SK-N-SH (cell line): ENCODE results near the gene CGGBP1.

Source experiments
- ELF1 ChIP-seq: IDR thresholded peaks from 2 replicates; pipeline ENCODE4 v1.4.0; 2012
- EP300 ChIP-seq, 2 experiments: IDR thresholded peaks; 2 replicates each; pipeline versions ENCODE4 v1.4.0 to v1.6.1; 2012; ENCODE audit warnings: borderline replicate concordance in 1 of 2, low read depth in 1 of 2, low read length in 1 of 2
- FOXM1 ChIP-seq: IDR thresholded peaks from 2 replicates; pipeline ENCODE4 v1.4.0; 2012; ENCODE audit warnings: low read depth, mild to moderate bottlenecking
- GABPA ChIP-seq: IDR thresholded peaks from 2 replicates; pipeline ENCODE4 v1.4.0; 2012; ENCODE audit warnings: low read depth, mild to moderate bottlenecking
- MXI1 ChIP-seq: IDR thresholded peaks from 2 replicates; pipeline ENCODE4 v1.6.1; 2012; ENCODE audit warnings: mild to moderate bottlenecking, low read depth, low read length, improper control_type of control experiment
- POLR2AphosphoS5 ChIP-seq: IDR thresholded peaks from 2 replicates; pipeline ENCODE4 v1.6.1; 2012; ENCODE audit warnings: low read depth, low read length
- RAD21 ChIP-seq: IDR thresholded peaks from 2 replicates; pipeline ENCODE4 v1.6.1; 2012; ENCODE audit warnings: mild to moderate bottlenecking, low read length
- SMC3 ChIP-seq: IDR thresholded peaks from 2 replicates; pipeline ENCODE4 v1.6.1; 2012; ENCODE audit warnings: low read depth, low read length, improper control_type of control experiment
- YY1 ChIP-seq: IDR thresholded peaks from 2 replicates; pipeline ENCODE4 v1.4.0; 2012; ENCODE audit warnings: low read depth, mild to moderate bottlenecking
- ZBTB33 ChIP-seq: IDR thresholded peaks from 2 replicates; pipeline ENCODE4 v1.4.0; 2012; ENCODE audit warnings: low read depth, borderline replicate concordance
- TF ChIP-seq, protein P1 (sequence below): fragments of 200-600 bp; sonication (generic); IDR thresholded peaks from 2 replicates; pipeline ENCODE4 v1.6.1; 2017; ENCODE audit warnings: antibody characterized with exemption, mild to moderate bottlenecking, moderate library complexity
- TF ChIP-seq, protein P2 (sequence below): IDR thresholded peaks from 2 replicates; pipeline ENCODE4 v1.6.1; 2012; ENCODE audit warnings: mild to moderate bottlenecking, low read depth, low read length, moderate library complexity
- TF ChIP-seq, protein P3 (sequence below): IDR thresholded peaks from 2 replicates; pipeline ENCODE4; 2012
- TF ChIP-seq, protein P4 (sequence below): fragments of 150-350 bp; IDR thresholded peaks from 2 replicates; pipeline ENCODE4 v1.6.1; 2016; ENCODE audit warnings: mild to moderate bottlenecking, low read depth, low read length

- TF ChIP-seq POLR2AphosphoS5 (no peak), EP300 (IDR thresholded peaks at IDR 0.05; ENCODE audit: borderline replicate concordance in 1 of 2, low read depth in 1 of 2, low read length in 1 of 2) (no peak), GABPA (no peak), SMC3 (no peak), RAD21 (no peak), FOXM1 (no peak), ELF1 (no peak), ZBTB33 (no peak), MXI1 (no peak), YY1 (no peak)
- TF ChIP-seq, protein P1, sequence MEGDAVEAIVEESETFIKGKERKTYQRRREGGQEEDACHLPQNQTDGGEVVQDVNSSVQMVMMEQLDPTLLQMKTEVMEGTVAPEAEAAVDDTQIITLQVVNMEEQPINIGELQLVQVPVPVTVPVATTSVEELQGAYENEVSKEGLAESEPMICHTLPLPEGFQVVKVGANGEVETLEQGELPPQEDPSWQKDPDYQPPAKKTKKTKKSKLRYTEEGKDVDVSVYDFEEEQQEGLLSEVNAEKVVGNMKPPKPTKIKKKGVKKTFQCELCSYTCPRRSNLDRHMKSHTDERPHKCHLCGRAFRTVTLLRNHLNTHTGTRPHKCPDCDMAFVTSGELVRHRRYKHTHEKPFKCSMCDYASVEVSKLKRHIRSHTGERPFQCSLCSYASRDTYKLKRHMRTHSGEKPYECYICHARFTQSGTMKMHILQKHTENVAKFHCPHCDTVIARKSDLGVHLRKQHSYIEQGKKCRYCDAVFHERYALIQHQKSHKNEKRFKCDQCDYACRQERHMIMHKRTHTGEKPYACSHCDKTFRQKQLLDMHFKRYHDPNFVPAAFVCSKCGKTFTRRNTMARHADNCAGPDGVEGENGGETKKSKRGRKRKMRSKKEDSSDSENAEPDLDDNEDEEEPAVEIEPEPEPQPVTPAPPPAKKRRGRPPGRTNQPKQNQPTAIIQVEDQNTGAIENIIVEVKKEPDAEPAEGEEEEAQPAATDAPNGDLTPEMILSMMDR = no peak
- TF ChIP-seq, protein P2, sequence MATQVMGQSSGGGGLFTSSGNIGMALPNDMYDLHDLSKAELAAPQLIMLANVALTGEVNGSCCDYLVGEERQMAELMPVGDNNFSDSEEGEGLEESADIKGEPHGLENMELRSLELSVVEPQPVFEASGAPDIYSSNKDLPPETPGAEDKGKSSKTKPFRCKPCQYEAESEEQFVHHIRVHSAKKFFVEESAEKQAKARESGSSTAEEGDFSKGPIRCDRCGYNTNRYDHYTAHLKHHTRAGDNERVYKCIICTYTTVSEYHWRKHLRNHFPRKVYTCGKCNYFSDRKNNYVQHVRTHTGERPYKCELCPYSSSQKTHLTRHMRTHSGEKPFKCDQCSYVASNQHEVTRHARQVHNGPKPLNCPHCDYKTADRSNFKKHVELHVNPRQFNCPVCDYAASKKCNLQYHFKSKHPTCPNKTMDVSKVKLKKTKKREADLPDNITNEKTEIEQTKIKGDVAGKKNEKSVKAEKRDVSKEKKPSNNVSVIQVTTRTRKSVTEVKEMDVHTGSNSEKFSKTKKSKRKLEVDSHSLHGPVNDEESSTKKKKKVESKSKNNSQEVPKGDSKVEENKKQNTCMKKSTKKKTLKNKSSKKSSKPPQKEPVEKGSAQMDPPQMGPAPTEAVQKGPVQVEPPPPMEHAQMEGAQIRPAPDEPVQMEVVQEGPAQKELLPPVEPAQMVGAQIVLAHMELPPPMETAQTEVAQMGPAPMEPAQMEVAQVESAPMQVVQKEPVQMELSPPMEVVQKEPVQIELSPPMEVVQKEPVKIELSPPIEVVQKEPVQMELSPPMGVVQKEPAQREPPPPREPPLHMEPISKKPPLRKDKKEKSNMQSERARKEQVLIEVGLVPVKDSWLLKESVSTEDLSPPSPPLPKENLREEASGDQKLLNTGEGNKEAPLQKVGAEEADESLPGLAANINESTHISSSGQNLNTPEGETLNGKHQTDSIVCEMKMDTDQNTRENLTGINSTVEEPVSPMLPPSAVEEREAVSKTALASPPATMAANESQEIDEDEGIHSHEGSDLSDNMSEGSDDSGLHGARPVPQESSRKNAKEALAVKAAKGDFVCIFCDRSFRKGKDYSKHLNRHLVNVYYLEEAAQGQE = no peak
- TF ChIP-seq, protein P3, sequence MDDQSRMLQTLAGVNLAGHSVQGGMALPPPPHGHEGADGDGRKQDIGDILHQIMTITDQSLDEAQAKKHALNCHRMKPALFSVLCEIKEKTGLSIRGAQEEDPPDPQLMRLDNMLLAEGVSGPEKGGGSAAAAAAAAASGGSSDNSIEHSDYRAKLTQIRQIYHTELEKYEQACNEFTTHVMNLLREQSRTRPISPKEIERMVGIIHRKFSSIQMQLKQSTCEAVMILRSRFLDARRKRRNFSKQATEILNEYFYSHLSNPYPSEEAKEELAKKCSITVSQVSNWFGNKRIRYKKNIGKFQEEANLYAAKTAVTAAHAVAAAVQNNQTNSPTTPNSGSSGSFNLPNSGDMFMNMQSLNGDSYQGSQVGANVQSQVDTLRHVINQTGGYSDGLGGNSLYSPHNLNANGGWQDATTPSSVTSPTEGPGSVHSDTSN = no peak
- TF ChIP-seq, protein P4, sequence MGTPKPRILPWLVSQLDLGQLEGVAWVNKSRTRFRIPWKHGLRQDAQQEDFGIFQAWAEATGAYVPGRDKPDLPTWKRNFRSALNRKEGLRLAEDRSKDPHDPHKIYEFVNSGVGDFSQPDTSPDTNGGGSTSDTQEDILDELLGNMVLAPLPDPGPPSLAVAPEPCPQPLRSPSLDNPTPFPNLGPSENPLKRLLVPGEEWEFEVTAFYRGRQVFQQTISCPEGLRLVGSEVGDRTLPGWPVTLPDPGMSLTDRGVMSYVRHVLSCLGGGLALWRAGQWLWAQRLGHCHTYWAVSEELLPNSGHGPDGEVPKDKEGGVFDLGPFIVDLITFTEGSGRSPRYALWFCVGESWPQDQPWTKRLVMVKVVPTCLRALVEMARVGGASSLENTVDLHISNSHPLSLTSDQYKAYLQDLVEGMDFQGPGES = no peak
Observed at GRCh38 chr3:88033079-88033478, 25.7 kb downstream of the CGGBP1 start.
